Ureter (tissue), 1 donor: Measurements from ENCODE around the gene NTM. TPM values are rescaled to one million over a fixed set of nuclear protein-coding genes. Genes with fewer than 3 reads are reported as not detected.
A peak's percentile ranks its signal among the peaks of the same experiment; 100 is the strongest.
"Not testable (repeated sequence)": the region's sequence is repeated elsewhere in the genome, so short reads cannot be mapped to it uniquely, and the experiment has no call there.

Experiments
- DNase-seq: peaks from one replicate; pipeline ENCODE4 v3.0.0-alpha.2; 2020; ENCODE audit warnings: low spot score
- total RNA-seq: library from RNA; stranded (reverse); gene quantifications from one replicate; pipeline ENCODE4 v1.2.4, GENCODE V29; 2023
- donor health status: DM: yes; HTN: yes; CAD: no.

Gene NTM
- total RNA-seq, 1 donor from 2014 or later = 9.9 TPM

DNA sequence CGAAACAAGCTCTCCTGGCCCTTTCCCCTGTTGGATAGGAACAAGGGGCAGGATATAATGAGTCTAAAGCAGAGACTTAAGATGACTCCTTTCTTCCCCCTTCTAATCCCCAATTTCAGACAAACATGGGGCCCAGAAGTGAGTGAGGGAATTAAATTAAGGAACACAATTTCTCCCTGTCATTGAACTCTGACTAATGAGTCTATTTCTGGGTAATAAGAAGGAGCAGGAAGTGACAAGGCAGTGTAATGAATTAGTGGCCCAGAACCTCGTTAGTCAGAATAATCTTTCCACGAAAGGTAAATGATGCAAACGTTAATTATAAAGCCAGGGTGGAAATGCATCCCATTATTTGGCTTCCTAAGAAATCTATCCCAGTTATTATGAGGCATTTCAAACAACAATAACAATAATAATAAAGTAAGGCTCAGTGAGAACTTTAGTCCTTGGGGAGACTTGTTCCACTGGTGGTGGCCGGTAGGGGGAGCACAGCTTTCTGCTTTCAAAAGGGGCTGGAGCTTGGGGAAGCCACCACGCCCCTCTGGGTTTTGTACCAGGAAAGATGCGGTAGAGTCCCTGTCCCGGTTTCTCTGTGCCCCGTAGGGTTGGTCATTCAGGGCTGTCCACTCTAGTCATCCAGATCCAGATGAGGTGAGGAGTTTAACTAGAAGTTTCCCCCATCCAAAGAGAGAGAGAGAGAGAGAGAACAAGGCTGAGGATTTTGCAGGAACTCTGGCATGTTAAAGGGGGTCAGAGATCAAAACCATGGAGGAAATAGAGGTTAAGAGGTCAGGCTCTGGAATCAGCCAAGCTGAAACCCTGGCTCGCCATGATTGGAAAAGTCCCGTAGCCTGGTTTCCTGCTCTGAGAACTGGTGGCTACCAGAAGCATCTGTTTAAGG is 298.3 kb downstream of the NTM start:
- DNase-seq = no peak

DNA sequence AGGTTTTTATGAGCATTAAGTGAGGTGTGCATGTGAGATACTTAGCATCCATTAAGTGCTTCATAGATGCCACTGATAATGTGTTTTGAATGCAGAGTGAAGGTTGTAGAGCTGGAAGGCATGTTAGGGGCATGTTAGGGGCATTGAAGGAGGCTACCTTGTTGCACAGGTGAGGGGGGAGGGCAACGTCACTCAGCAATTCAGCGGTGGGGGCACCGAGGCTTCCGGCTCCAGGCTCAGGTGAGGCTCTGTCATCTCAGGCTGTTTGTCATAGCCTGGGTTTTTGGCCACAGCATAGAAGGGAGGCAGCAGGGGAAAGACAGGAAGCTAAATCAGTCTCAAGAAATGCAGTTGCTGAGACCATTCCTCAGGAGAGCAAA is 299.0 kb downstream of the NTM start:
- DNase-seq = no peak

DNA sequence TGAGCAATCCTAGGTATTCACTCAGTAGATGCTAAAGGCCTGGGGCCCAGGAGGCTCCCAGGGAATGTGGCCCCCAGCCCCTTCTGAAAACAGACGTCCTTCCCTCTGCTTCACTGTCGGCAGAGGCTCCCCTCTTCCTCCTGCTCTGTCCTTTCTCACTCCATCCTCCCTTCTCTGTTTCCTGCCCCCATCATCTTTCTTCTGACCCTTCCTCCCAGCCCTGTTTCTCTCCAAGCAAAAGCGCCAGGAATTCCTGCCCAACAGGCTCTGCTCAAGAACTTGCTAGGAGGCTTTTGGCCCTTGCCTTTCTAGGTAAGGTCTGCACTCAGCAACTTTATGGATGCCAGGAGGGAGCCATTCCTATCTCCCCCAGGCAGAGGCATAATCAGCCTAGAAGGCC is 300.5 kb downstream of the NTM start:
- no peak for DNase-seq

DNA sequence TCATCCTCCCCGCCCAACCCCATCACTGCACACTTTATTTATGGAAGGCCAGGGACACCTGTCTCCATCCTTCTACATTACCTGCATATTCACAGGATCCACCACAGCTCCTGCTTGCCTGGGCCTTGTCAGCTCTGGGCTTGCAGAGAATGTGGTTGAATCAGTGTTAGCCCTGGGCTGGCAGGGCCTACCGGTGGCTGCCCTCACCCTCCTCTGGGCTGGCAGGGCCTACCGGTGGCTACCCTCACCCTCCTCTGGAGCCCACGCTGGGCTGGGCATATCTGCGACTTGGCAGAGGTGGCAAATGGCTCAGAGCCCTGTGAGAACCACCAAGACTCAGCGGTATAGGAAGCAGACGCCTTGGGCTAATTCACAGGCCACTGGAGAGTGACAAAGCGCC is 300.9 kb downstream of the NTM start:
- DNase-seq = no peak

DNA sequence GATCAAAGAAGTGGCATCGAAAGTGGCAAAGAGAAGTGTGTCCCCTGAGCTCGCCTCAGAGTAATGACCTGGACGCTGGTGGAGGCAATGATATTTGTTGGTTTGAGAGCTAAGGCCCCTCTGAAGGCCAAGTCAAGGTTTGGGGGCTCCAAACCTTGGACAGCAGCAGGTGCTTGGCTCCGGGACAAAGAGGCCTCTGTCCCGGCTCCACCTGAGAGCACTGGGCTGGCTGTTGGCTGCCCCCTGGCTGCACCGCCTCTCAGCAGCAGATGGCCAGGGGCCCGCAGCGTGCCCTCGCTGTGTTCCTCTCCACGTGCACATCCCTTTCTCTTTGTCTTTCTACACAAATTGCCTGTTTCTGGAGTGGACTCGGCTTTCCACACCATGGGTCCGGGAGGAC is 301.3 kb downstream of the NTM start:
- DNase-seq = no peak

DNA sequence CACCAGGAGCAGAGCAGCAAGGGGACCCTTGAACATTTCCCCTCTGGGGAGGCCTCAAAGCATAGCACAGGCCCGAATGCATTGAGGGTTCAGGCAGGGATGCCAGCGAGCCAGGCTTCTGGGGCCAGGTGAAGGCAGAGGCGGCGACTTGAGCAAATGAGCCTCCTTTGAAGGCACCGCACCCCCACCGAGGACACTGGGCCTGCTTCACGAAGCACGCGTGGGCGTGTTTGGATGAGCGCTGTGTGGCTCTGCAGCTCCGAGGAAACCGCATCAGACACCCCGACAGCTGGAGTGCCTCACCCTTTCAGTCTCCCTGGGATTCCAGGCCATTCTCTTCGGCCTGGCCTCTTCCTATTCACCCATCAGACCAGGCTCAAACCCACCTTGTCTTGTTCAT is 301.8 kb downstream of the NTM start:
- no peak for DNase-seq

DNA sequence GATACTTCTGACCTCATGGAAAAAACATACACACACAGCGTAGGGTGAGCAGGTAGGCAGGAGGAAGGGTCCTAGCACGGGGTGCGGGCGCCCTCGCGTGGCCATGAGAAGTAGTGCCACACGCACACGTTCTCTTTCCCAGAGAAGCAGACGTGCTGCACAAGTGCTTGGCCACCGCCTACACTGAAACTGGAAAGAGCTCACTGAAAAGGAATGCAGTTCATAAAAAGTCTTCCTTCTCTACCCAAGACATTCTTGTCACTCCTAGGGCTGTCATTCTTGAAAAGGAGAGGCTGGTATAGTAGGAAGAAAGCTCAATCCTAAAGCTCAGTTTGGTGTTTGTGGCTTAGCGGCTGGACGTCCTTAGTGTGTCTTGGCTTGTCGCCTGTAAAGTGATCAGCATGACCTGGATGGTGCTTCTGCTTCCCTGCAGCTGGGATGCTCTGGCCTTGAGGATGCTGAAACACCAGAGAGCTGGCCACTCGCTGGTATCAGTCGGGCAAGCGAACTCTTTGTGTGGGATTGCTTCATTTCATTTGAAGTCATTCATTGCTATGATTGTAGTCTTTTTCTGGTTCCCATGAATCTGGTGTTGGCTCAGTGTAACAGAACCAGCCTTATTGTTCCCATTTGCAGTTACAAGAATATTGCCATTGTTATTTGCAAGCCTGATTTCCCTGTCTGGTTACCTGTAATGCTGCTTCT is 303.8 kb downstream of the NTM start:
- DNase-seq = peak; percentile 77

DNA sequence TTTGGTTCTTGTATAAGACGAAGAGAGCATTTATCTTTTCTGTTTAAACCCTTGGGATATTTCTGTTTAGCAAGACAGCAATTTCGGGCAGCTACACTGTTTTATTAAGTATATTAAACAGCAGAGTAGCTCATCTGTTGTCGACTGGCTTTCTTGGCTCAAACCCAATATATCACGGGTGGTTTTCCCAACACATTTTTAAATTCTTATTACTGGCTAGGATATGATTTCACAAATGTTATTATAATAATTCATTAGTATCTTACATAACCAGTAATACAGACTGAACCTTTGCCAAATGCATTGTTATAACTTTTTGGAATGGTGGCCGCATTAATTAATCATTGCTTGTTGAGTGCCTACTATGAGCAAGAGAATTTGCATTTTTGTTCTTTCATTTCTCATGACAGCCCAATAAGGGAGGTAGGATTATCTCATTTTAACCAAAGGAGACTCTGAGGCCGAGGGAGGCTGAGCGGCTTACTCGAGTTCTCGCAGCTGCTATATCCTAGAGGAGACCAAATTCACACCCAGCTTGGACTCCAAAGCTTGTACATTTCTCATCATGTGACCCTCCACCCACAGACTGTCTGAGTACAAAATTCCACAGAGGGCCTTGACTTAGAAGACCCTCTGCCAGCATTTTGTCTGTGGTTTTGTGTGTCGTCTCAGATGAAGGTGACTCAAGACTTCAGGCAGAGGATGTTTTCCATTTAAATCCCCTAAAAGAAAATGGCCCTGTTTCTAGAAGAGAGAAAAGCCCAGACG is 304.9 kb downstream of the NTM start:
- no peak for DNase-seq

DNA sequence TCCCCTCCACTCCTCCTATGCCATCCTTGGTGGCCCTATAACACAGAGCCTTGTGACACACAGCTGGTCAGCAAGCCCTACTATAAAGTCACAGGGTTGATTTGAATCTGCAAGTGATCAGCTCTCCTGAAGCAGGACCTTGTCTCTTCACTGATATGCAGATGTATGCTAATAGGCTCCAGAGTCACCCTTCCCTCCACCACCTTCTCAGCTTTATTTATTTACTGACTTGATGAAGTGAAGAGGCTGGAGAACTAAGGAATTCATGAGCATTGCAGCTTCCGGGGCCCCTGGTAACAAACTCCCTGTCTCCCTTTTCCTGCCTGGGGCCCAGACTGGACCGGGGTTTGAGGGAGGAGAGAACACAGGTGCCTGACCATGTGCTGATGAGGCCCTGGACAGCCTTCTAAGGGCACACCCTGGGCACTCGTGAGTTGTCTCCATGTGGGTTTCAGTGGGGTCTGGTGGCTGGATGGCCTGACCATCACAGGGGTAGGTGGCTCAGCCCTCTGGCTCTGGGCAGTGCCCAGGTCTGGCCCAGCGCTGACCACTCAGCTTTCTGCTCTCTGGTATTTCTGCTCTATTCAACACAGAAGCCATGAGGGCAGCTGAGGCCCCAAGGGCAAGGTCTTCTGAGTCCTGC is 307.5 kb downstream of the NTM start:
- DNase-seq = no peak

DNA sequence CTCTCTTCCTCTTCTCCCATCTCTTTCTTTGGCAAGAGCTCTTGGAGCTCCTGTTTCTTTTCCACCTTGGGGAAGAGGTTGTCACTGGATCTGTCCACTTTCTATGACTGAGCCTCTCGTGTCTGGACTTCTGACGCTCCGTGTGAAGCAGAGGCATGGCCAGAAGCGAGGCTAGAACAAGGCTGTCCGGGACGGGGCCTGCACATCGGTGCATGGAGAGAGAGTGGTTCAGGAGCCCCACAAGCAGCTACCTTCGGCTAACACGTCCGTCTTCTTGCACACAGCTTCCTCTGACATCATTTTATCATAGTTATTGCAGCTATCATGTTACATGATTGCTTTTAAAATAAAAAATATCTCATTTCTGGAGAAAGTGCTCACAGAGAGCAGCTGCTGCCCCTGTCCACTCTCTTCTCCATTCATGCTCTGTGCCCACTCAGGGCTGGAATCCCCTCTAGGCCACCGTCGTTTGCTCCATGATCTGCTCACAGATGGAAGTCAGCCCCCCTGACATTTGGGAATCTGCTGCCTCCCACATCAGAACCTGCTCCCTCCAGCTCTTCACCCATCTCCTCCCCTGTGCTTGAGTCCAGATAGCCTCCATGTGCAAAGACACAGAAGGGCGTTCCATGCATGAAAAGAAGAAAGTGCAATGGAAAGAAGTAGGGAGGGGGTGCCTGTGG is 308.4 kb downstream of the NTM start:
- DNase-seq = no peak

DNA sequence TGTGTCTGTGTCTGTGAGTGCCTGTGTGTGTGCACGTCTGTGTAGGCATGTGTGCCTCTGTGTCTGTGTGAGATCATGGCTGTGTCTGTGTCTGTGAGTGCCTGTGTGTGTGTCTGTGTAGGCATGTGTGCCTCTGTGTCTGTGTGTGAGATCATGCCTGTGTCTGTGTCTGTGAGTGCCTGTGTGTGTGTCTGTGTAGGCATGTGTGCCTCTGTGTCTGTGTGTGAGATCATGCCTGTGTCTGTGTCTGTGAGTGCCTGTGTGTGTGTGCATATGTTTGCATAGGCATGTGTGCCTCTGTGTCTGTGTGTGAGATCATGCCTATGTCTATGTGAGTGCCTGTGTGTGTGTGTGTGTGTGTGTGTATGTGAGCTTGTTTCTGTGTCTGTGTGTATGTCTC is 310.0 kb downstream of the NTM start:
- not testable (repeated sequence) for DNase-seq

DNA sequence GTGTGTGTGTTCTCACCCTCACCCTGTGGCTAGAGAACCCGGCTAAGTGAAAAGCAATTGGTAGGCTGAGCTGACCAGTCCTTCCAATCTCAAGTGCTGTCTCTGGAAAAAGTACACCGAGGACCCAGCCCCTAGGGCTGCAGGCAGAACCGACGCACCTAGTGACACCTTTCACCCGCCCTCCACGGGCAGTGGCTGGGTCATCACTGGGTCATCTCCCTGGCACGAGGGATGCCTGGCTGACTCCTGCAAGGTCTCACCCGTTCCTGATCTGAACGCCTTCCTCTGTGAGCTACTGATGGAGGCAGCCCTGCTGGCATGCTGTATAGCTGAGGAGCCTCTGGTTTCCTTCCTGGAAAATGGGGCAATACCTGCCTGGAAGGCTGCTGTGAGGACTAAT is 311.5 kb downstream of the NTM start:
- DNase-seq = no peak

DNA sequence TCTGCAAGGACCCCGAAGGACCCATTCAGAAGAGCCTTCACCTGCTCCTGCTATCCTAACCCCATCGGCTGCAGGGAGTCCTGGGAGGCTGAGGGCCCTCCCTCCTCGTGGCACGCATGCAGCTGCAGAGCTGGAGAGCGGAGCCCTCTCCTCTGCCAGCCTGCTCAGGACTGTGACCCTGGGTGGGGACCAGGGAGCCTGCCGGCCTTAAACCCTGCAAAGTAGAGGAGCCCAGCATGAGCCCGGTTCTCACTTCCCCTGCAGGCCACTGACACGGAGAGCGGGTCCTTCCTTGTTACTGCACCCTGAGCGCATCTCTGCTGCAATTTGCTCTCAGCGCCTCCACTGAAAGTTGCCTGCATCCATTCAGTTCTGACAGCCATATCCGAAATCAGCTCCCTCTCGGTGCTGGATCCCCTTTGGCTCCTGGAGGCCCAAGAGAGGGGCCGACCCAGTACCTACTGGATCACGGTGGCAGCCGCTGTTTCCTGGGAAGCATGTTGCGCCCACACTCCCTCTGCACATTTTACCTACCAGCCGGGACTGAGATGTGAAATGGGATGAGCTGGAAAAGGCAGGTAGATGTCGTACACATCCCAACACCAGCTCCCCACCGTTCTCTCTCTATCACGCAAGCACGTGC is 312.1 kb downstream of the NTM start:
- DNase-seq = peak; percentile 35

DNA sequence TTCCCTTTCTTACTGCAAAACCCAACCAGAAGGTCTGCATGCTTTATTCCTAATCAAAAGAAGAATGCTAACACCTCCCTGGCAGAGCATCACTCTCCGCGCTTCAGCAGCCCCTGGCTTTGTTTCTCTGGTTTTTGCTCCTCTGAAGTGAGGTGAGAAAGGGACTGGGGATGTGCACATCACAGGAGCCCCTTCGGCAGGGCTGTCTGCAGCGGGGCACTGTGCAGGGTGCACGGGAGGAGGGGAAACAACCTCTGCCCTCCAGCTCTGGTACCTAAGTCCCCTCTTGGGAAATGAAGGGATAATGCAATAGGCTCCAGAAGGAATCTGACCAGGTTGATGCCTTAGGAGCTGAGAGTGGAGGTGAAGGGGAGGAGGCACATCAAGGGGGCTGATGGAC is 312.7 kb downstream of the NTM start:
- DNase-seq = peak; percentile 12

DNA sequence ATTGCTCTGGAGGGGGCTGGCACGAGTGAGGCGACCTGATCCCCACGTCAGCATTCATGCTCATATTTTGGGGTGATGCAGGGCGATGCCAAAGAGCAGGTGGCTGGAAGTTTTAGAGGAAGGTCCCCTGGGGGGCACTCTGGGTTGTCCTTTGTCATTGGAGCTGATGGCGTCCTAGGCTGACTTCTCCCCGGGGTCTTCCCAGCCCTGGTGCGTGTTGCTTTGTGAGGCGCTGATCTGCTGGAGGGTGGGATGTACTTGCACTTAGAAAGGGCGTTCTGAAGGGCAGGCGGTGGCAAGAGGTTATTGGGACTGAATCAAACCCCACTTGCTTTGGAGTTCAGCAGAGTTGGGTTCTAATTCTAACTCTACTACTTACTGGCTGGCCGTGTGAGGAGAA is 313.3 kb downstream of the NTM start:
- peak; percentile 39 for DNase-seq

DNA sequence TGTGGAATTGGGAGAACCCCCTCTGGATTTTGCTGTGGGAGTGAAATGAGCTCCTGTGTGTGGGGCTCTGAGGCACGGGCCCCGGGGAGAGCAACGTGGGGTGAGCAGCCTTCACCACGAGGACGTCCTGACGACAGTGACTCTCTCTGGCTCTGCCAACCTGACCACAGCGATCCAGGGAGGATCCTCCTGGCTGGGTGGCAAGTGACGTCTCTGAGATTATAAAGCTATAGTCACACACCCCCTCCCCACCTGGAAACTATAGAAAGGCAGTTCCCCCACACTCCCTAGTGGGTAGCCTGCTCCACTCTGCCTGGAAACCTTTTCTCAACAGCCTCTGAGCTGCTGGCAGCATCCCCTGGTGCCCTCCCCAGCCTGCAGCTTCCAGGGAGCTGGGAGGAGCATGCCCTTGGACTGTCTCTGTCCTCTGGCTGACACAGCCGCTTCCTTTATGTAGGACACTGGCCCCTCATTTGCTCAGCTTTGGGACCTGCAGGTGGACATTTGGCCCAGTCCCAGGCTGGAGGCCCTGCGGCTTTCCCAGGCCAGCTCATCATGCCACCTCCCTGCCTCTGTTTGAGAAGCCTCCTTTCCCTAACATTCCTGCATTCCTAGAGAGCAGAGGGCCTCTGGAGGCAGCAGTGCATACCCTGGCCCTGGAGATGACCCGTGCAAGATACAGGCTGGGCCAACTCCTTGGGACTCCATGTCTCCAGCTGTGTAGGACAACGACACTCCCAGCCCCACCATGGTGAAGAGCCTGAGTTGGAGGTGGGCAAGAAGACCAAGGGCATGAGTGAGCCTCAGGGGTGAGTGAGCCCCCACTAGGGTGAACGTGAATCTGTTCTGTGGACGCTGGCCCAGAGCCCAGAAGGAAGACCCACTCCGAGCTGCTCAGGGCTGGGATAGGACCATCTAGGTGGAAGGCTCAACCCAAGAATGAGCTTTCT is 314.0 kb downstream of the NTM start:
- DNase-seq = peak; percentile 34

DNA sequence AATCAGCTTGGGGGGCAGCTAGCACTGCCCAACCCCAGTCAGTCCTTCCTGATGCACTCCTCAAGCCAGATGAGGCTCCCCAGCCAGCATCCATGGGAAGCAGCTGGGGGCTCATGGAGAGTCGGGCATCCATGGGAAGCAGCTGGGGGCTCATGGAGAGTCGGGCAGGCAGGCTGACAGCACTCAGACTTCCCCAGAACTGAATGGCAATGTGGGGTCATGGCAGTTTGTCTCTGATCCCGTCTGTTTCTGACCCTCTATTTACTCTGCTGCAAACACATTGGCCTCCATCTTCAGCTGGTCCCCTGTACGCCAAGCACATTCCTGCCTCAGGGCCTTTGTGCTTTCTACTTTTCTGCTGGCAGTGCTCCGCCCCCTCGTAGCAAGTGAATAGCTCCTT is 314.8 kb downstream of the NTM start:
- no peak for DNase-seq

DNA sequence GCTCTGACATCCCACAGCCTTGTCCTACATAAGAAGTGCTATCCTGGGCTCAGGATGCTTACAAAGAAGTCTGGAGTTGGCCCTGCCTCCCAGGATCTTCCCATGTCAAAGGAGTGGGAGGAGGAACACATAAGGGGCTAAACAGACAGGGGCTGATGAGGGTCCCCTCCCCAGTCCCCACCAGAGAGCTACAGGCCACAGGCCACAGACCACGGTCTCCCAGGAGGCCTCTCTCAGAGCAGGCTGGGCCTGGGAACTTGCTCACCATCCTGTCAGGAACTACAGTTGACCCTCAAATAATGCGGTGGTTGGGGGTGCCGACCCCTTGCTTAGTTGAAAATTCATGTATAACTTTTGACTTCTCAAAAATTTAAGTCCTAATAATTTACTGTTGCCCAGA is 315.5 kb downstream of the NTM start:
- no peak for DNase-seq

DNA sequence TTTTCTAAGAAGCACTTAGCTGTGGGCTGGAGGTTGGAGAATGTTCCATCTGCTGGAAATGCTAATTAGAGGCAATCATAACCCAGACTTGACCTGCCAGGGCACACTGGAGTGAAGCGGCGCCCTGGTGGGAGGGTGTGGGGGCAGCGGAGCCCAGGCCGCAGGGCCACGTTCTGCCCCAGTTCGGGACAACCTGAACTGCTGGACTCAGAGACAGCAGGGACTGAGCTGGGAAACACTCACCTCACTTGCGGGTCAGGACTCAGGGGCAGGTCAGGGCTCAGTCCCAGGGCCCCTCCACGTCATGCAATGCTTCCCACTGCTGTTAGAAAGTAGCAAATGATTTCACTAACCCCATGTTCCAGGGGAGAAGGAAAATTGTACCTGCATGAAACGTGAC is 316.4 kb downstream of the NTM start:
- no peak for DNase-seq
